IMR-90 (cell line): ENCODE results near the gene C15orf61.

Experiments used
- BHLHE40 ChIP-seq: fragments of 150-350 bp; IDR thresholded peaks from 2 replicates; pipeline ENCODE4 v1.6.1; 2016; ENCODE audit warnings: mild to moderate bottlenecking, low read depth, low read length
- CEBPB ChIP-seq: IDR thresholded peaks from 2 replicates; pipeline ENCODE4 v1.6.1; 2012; ENCODE audit warnings: low read depth, low read length, improper control_type of control experiment
- CTCF ChIP-seq: conservative IDR thresholded peaks from 2 replicates; pipeline ENCODE4 v1.5.1; 2012; ENCODE audit warnings: mild to moderate bottlenecking, low read depth, low read length, improper control_type of control experiment
- FOS ChIP-seq: fragments of 150-350 bp; IDR thresholded peaks from 2 replicates; pipeline ENCODE4 v1.6.1; 2016; ENCODE audit warnings: low read depth, low read length
- POLR2A ChIP-seq: IDR thresholded peaks from 2 replicates; pipeline ENCODE4 v1.6.1; 2012; ENCODE audit warnings: mild to moderate bottlenecking, low read depth, low read length
- RAD21 ChIP-seq: IDR thresholded peaks from 2 replicates; pipeline ENCODE4 v1.6.1; 2012; ENCODE audit warnings: low read length, improper control_type of control experiment
- RFX5 ChIP-seq: IDR thresholded peaks from 2 replicates; pipeline ENCODE4 v1.8.0; 2012; ENCODE audit warnings: low read depth, mild to moderate bottlenecking, low read length, moderate library complexity
- SMC3 ChIP-seq: fragments of 150-350 bp; IDR thresholded peaks from 2 replicates; pipeline ENCODE4 v1.6.1; 2016; ENCODE audit warnings: low read depth, mild to moderate bottlenecking, antibody characterized with exemption, low read length, moderate library complexity

GRCh38 chr15:67554580-67554979 is 33.6 kb downstream of the C15orf61 start:
- TF ChIP-seq CTCF (no peak), BHLHE40 (no peak), POLR2A (no peak), RFX5 (no peak), RAD21 (no peak), CEBPB (no peak), SMC3 (no peak), FOS (no peak)
